Coronary artery (tissue), 2 donors: Measurements from ENCODE around the gene ZNF552.

Experiments used
- DNase-seq: peaks from one replicate; pipeline ENCODE4 v3.0.0-alpha.2; 2017; ENCODE audit warnings: low spot score
- H3K27ac ChIP-seq, 2 donors: fragments of 200-600 bp; sonication (generic); one replicate each; pipeline ENCODE4 v1.5.1; 2016 to 2019
- H3K4me3 ChIP-seq: fragments of 200-600 bp; sonication (generic); 2 replicates; pipeline ENCODE4 v1.5.1; 2016; ENCODE audit warnings: mild to moderate bottlenecking, moderate library complexity
- TF ChIP-seq, protein P1 (sequence below): fragments of 200-600 bp; sonication (generic); IDR thresholded peaks from one replicate; pipeline ENCODE4 v1.5.1; 2019; ENCODE audit warnings: antibody characterized with exemption

Gene ZNF552

DNA sequence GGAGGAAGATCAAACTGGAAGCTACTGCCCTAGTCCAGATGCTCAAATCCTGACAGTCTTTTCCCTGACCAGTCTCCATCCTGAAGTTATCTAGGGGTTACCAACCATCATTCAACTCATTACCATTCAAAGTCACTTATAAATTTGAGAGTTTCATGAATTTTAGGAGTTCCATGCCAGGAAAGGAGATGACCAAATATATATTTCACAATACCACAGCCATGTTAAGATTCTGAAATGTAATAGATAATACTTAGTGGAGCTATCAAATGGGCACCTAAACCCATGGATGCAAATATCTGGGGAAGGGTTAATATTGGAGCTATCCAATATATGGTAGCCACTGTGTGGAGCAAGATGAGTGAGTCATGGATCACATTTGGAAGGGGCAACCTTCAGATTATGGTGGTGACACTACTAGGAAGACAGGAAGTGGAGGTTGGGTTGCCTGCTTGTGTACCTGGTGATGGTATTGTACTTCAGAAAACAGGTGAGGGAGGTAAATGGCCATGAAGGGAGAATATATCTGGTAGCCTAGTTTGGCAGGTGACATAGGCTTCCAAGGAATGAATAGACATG is 26.5 kb downstream of the ZNF552 start:
- TF ChIP-seq, protein P1, sequence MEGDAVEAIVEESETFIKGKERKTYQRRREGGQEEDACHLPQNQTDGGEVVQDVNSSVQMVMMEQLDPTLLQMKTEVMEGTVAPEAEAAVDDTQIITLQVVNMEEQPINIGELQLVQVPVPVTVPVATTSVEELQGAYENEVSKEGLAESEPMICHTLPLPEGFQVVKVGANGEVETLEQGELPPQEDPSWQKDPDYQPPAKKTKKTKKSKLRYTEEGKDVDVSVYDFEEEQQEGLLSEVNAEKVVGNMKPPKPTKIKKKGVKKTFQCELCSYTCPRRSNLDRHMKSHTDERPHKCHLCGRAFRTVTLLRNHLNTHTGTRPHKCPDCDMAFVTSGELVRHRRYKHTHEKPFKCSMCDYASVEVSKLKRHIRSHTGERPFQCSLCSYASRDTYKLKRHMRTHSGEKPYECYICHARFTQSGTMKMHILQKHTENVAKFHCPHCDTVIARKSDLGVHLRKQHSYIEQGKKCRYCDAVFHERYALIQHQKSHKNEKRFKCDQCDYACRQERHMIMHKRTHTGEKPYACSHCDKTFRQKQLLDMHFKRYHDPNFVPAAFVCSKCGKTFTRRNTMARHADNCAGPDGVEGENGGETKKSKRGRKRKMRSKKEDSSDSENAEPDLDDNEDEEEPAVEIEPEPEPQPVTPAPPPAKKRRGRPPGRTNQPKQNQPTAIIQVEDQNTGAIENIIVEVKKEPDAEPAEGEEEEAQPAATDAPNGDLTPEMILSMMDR: no peak
- Histone ChIP-seq H3K27ac (no peak overlapping the region), H3K4me3 (no peak overlapping the region)
- no peak for DNase-seq

DNA sequence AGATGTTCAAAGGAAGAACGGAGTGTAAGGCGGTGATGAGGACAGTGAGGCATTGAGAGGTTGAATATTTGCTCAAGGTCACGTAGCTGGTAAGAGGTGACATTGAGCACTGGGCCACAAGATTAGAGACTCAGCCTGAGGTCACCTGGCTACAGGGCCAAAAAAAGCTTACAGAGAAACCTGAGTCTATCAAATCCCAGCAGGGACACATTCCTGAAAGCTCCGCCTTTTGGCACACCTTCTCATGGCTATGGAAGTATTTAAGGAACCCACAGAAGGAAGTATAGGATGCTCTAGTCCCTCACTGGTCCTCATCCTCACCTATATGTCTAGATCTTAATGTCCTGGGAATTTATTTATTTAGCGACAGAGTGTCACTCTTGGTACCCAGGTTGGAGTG is 27.8 kb downstream of the ZNF552 start:
- H3K4me3 ChIP-seq: no peak overlapping the region
- TF ChIP-seq, protein P1: no peak
- H3K27ac ChIP-seq: no peak overlapping the region
- no peak for DNase-seq

DNA sequence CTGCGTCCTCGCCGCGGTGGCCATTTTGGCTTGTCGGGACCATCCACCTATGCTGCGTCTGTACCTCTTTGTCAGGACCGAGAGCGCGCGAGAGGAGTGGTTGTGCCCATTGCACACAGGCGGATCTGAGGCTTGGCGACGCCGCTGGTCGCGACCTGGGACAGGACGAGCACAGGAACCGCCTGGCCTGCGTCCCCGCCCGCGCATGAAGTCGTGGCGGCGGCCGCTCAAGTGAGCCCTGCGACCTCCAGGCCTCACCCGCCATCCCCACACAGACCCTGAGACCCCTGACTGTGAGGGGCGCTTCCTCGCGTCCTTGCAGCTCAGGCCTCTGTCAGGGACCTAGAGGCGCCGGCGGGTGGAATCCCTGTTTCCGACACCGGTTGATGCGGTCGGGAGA is 28.4 kb downstream of the ZNF552 start:
- H3K27ac ChIP-seq: no peak overlapping the region

DNA sequence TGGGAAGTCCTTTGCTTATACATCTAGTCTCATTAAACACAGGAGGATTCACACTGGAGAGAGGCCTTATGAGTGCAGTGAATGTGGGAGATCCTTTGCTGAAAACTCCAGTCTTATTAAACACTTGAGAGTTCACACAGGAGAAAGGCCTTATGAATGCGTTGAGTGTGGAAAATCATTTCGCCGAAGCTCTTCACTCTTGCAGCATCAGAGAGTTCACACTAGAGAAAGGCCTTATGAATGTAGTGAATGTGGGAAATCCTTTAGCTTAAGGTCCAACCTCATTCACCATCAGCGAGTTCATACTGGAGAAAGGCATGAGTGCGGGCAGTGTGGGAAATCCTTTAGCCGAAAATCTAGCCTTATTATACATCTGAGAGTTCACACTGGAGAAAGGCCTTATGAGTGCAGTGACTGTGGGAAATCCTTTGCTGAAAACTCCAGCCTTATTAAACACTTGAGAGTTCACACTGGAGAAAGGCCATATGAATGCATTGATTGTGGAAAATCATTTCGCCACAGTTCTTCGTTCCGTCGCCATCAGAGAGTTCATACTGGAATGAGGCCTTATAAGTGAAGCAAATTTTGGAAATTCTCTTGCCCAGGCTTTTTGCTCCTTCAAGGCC is 35.4 kb downstream of the ZNF552 start:
- Histone ChIP-seq H3K4me3 (peak overlapping the region; percentile 36), H3K27ac (no peak overlapping the region)
- TF ChIP-seq, protein P1: no peak
- no peak for DNase-seq

More for the DNA sequence above, 28.4 kb downstream of the ZNF552 start:
- DNase-seq: no peak
- TF ChIP-seq, protein P1: no peak
- no peak overlapping the region for H3K4me3 ChIP-seq

DNA sequence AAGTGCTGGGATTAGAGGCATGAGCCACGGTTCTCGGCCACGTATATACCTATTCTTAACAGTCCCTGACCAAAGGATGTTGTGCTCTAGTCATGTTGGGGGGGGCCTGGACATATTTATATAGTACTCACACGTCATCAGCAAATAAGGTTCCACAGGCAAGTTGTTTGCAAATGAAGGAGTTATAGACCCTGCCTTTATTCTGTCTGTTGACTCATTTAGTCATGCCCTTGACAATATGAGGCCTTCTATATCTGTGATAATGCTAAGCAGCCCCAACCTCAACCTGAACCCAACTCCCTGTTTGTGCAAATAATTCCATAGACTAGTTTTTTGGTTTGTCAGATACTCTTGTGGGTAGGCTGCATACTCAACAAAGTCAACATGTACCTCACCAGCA is 36.4 kb downstream of the ZNF552 start:
- DNase-seq: no peak
- TF ChIP-seq, protein P1: no peak
- H3K27ac ChIP-seq: no peak overlapping the region
- H3K4me3 ChIP-seq: no peak overlapping the region

DNA sequence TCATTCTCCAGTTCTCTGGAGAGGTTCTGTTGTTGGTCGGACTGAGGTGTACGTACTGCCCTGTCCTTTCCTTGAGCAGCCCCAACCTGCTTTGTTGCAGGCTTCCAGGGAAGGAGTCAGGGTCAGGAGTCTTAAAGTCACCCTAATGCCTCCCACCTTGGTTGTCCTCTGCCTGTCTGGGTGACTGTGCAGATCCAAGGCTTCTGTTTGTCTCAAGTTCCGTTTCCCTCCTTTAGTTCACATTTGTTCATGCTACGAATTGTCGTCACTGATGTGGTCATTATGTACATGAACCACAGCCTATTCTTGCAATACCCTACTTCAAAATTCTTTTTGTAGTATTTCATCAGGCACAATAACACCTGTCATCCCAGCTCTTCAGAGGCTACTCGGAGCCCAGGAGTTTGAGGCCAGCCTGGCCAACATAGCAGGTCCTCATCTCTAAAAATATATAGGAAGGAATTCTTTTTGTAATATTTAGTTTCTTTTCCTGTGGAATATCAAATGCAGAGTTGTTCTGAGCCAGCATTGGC is 37.9 kb downstream of the ZNF552 start:
- H3K27ac ChIP-seq: no peak overlapping the region
- H3K4me3 ChIP-seq: no peak overlapping the region
- DNase-seq: no peak
- TF ChIP-seq, protein P1: no peak

DNA sequence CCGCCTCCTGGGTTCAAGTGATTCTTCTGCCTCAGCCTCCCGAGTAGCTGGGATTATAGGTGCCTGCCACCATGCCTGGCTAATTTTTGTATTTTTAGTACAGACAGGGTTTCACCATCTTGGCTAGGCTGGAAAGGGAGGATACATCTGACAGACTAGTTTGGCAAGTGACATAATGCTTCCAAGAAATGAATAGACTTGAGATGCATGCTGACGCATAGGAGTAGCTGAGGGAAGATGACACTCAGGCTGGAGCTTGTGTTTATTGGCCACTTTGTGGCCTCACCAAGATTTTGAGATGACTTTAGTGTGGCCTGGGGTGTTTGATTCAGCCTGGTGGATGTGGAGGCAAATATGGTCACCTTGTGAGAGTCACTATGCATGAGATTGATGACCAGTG is 41.2 kb downstream of the ZNF552 start:
- TF ChIP-seq, protein P1: no peak
- no peak overlapping the region for H3K4me3 ChIP-seq
- no peak overlapping the region for H3K27ac ChIP-seq
- no peak for DNase-seq
